Glomerular visceral epithelial cell (primary cell): ENCODE data around the gene SPDYE5.

Experiments used
- DNase-seq: peaks from one replicate; pipeline ENCODE4 v3.0.0-alpha.2; 2016; ENCODE audit errors: extremely low spot score

The SPDYE5 gene

DNA sequence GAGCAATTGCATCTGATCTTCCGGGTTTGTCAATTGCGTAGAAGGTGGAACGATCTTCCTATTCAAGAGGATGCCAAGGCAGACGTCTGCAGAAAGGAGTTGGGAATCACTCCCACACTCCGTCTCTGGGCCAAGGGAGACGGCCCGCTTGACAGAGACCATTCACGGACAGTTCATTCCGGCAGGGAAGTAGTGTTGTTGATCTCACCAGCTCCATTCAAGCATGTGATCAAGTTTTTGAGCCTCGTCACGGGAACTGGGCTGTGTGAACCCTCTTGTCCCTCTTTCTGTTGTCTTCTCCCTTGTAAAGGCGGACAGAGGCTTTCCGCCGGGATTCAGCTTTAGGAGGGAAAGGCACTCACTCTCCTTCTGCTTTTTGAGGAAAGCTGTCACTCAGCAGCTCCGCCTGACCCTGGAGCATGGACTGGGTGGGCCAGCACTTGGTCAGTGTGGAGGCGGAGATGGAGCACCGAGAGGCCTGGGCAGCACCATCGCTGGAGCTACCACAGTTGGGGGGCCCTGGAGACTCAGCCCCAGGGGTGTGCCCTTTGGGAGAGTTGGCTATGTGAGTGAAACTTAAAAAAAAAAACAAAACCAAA is 44.9 kb downstream of the SPDYE5 start:
- DNase-seq: no peak

DNA sequence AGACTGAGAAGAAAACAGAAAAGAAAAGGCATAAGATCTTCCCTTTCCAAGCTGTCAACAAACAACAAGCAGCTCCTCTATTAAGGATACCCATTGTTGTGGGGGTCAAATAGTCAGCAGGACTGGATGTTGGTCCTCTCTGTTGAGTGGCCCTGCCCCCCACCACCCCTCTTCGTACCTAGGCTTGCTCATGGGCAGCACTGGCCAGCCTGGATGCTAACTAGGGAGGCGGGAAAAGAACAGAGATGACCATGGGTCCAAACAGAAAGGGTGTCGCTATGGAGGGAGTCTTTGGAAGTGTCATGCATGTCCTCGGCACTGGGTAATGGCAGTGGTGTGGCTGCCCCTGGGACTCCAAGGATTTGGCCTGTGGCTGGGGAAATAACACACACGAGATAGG is 45.6 kb downstream of the SPDYE5 start:
- no peak for DNase-seq

DNA sequence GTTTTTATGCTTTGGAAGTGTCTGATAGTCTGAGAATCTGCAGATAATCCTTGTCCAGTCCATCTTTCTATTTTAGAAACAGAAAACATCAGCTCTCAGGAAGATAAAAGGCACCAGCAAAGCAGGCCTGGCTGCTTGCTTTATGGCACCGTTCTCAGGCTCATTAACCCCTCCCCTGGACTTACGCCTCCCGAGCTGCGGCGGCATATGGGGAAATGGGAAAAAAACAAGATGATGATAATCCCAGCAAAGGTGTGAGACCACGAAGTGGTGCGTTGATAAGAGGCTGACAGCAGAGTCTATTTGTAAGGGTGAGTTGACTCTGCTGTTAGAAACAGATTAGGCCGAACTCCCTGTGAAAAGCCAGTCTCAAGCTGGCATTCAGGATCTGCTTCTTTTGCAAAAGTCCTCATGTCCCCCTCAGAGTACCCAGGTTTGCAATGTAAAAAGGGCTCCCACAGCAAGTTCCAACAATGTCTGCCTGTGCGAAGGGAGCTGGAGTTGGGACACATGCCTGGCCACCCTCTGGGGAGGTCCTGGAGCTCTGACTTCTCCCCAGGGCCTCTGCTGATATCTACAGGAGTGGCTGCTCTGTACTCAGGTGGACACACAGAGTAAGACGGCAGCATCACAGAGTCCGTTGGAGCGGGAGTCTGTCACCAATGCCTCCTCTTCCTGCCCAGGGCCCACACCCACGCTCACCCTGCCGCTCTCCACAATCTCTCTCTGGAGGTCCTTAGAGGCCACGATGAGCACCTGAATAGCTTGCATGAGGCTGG is 54.3 kb downstream of the SPDYE5 start:
- no peak for DNase-seq
